GM06990 (cell line): Measurements from ENCODE around the gene CEACAM18.

Experiments
- DNase-seq: peaks from one replicate; pipeline ENCODE4 v3.0.0-alpha.2; 2011; ENCODE audit not compliant: insufficient read length; ENCODE audit errors: extremely low read depth
- H3K27me3 ChIP-seq: replicated peaks from 2 replicates; pipeline ENCODE4 v1.6.0; 2011; ENCODE audit warnings: low read length; ENCODE audit not compliant: control insufficient read depth, insufficient read depth
- H3K36me3 ChIP-seq: 2 replicates; pipeline ENCODE4 v1.5.1; 2011; ENCODE audit warnings: low read length; ENCODE audit not compliant: control insufficient read depth, insufficient read depth
- H3K4me3 ChIP-seq: replicated peaks from 2 replicates; pipeline ENCODE4 v1.5.1; 2011; ENCODE audit warnings: low read depth, mild to moderate bottlenecking, control low read depth, low read length
- CTCF ChIP-seq: IDR thresholded peaks from 2 replicates; pipeline ENCODE4 v1.5.1; 2011; ENCODE audit warnings: low read length, control low read depth, mild to moderate bottlenecking, inconsistent platforms; ENCODE audit not compliant: insufficient read depth, poor library complexity, severe bottlenecking

Gene CEACAM18

DNA sequence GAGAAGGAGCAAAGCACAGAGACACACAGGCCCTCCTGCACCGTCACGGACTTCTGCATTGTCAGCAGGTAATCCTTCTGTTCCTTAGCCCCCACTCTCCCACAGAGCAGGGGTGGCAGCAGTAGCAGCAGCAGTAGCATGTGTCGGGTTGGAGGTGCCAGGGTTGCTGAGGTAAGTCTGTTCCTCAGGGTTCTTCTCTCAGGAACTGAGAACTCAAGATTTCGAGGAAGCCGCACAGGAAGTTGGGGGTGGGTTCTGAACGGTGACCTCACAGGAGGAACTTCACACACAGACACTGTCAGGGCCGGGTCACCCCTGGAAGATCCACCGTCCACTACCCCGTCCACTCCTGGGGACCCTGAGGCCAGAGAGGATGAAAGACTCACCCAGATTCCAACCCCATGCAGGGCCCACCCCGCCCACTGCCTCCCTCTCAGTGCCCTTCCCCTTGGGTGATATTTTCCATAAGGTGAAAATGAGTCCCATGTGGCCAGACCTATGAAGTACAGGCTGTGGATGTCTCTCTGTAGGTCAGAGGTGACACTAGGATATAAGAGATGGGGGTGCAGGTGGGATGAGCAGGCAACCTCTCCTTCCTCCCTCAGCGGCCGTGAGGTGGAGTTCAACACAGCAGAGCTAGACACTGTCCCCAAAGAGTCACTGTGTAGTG lies 23.4 kb downstream of the CEACAM18 start, which contains the start of gene SIGLEC12:
SIGLEC12 (minus strand) TSS at position 207 of the 670 bp plus-strand sequence; CDS start at position 140, 67 bp downstream.
- Histone ChIP-seq H3K36me3 (no peaks in the 10 kb centered on the region), H3K4me3 (no peak within 1 kb of the TSS), H3K27me3 (no peaks in the 10 kb centered on the region)
- TF ChIP-seq CTCF: no peak
- no peak for DNase-seq

- no peak for DNase-seq
Measured at GRCh38 chr19:51503286-51503817, 25.0 kb downstream of the CEACAM18 start.

DNA sequence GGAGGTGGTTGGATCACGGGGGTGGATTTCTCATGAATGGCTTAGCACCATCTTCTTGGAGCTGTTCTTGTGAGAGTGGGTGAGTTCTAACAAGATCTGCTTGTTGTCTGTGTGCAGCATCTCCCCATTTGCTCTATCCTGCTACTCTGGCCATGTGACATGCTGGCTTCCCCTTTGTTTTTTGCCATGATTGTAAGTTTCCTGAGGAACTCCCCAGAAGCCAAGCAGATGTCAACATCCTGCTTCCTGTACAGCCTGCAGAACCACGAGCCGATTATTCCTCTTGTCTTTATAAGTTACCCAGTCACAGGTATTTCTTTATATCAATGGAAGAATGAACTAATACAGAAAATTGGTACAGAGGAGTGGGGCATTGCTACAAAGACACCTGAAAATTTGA lies 25.6 kb downstream of the CEACAM18 start:
- TF ChIP-seq CTCF: no peak
- no peak overlapping the region for H3K4me3 ChIP-seq

More at GRCh38 chr19:51503286-51503817, 25.0 kb downstream of the CEACAM18 start:
- H3K36me3 ChIP-seq: no peaks in the 10 kb centered on the region
- H3K4me3 ChIP-seq: no peak overlapping the region
- TF ChIP-seq CTCF: no peak
- H3K27me3 ChIP-seq: no peaks in the 10 kb centered on the region; the same call in 1 of the 2 replicates

GRCh38 chr19:51505904-51506303 lies 27.6 kb downstream of the CEACAM18 start:
- Histone ChIP-seq H3K4me3 (no peak overlapping the region), H3K27me3 (no peaks in the 10 kb centered on the region; the same call in 1 of the 2 replicates), H3K36me3 (no peaks in the 10 kb centered on the region)
- no peak for TF ChIP-seq CTCF
- no peak for DNase-seq

More for the DNA sequence above, 25.6 kb downstream of the CEACAM18 start:
- no peak for DNase-seq
- H3K36me3 ChIP-seq: no peaks in the 10 kb centered on the region
- no peaks in the 10 kb centered on the region; the same call in 1 of the 2 replicates for H3K27me3 ChIP-seq

DNA sequence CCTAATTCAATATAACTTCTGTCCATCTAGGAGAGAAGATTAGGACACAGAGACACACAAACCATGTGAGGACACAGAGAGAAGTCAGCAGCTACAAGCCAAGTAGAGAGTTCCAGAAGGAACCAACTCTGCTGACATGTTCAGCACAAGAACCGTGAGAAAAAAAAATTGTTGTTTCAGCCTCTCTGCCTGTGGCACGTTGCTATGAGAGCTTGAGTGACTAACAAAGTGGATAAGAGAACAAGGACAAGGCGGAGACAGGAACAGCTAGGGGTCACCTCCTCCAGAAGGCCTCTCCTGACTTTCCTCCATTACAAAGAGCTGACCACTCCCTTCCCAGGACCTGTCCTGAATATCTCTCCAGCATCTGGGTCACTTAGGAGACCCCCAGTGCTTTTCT lies 28.9 kb downstream of the CEACAM18 start:
- TF ChIP-seq CTCF: no peak
- DNase-seq: no peak
- no peaks in the 10 kb centered on the region; the same call in 1 of the 2 replicates for H3K27me3 ChIP-seq
- no peak overlapping the region for H3K4me3 ChIP-seq
- no peaks in the 10 kb centered on the region for H3K36me3 ChIP-seq
